GM12892 (cell line): Measurements from ENCODE around the gene JARID2.

Experiments
- POLR2A ChIP-seq: IDR thresholded peaks from 2 replicates; pipeline ENCODE4 v1.6.1; 2011; ENCODE audit warnings: low read depth, low read length, control low read depth
- POLR2AphosphoS5 ChIP-seq: IDR thresholded peaks from 2 replicates; pipeline ENCODE4 v1.6.1; 2011; ENCODE audit warnings: low read depth, low read length, control low read depth

DNA sequence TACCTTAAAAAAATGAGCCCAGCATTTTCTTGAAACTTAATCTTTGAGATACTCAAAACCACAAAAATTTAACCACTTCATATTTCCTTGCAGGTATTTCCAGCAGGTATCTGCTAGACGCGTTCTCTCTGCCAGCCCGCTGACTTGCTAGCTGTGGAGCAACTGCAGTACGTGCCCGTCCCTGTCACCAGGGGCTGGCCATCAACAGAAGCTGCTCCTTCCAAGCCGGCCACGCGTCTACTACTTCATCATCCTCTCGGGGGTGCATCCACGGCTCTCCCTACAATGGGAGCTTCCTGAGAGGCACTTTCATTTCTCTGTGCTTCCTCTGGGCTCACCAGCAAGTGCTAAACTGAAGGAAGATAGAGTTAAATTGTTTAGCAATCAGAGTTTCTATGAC is 284.5 kb downstream of the JARID2 start:
- TF ChIP-seq POLR2A, result no peak
- no peak for TF ChIP-seq POLR2AphosphoS5
